NCI-H460 (cell line): ENCODE results near the gene MSMO1. TPM values are rescaled to one million over a fixed set of nuclear protein-coding genes. Genes with fewer than 3 reads are reported as not detected.
"Not testable (repeated sequence)": the region's sequence is repeated elsewhere in the genome, so short reads cannot be mapped to it uniquely, and the experiment has no call there.

ENCODE experiments used
- DNase-seq: peaks from one replicate; pipeline ENCODE4 v3.0.0-alpha.2; 2016; ENCODE audit warnings: low read depth; ENCODE audit errors: extremely low read depth
- polyA plus RNA-seq: library from polyadenylated mRNA; depleted of rRNA; stranded (reverse); fragments of >200 nt; gene quantifications from 2 replicates; pipeline ENCODE4 v1.2.3, GENCODE V29; 2014; cell fraction: nucleus; rRNA removed
- total RNA-seq: library from RNA; depleted of rRNA; stranded (reverse); fragments of >200 nt; shearing (Covaris generic); gene quantifications from 2 replicates; pipeline ENCODE4 v1.2.3, GENCODE V29; 2014; rRNA removed

The MSMO1 gene
- total RNA-seq = 32.2 and 35.0 TPM in 2 replicates
- 41.4 and 50.4 TPM in 2 replicates for polyA plus RNA-seq

DNA sequence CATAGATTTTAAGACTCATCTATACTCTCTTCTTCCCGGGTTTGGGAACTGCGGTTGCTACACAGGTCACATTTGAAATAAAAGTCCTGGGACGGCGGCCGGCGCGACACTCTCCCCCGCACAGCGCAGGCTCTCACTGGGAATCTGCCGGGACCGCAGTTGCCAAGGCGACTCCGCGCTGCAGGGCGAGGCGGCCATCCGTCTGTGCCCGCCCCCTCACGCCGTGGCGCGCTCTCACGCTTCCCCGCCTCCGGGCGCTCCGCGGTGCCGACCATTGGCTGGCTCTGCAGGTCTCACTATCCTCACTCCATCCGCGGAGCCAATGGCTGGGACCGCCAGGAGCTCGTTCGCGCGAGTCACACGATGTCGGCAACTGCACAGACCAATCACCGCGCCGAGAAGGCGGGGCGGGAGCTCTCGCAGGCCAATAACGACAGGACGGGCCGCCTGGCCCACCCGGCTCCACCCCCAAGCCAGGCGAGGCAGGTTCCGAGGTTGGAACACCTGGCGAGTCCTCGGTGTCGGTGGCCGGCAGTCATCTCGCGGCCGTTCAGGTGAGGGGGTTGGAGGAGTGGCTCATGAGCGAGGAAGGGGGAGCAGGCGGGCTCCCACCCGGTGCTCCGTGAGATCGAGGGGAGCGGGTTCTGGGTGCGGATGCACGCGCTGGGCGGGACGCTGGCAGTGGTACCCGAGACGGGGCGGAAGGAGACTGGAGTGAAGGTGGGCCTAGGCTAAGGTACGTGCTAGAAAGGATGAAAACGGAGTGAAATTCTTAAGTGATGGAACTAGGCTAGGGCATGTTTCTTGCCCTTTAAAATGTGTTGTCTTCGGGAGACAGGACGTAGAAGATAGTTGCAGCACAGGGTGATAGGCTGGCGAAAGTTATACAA, at the start of gene MSMO1:
Gene MSMO1 (plus strand): TSS at position 459 of the 890 bp plus-strand sequence. CDS start 5,702 bp downstream, outside the sequence.
- DNase-seq = peak; percentile 96

DNA sequence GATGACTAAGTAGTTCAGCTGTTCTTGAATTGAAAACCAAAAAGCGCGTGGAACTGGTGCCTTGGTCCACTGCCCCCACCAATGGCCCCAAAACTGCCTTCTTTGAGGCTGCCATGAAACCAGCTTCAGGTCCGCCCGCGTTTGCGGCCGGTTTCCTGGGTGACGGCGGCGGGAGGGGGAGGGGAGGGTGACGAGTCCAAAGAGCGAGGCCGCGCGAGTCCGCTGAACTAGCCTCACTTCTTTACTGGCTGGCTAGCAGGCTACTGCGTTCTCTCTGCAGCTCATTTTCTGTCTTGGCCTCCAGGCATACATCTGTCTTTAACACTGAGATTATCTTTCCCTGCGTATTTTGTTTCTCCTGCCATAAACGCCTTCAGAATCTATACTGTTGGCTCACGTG, 47.9 kb upstream of the MSMO1 start:
- not testable (repeated sequence) for DNase-seq

DNA sequence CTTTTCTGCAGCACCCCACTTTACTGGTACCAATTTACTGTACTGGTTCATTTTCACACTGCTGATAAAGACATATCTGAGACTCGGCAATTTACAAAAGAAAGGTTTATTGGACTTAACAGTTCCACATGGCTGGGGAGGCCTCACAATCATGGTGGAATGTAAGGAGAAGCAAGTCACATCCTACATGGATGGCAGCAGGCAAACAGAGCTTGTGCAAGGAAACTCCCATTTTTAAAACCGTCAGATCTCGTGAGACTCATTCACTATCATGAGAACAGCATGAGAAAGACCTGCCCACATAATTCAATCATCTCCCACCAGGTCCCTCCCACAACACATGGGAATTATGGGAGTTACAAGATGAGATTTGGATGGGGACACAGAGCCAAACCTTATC, 42.8 kb upstream of the MSMO1 start:
- DNase-seq = not testable (repeated sequence)

DNA sequence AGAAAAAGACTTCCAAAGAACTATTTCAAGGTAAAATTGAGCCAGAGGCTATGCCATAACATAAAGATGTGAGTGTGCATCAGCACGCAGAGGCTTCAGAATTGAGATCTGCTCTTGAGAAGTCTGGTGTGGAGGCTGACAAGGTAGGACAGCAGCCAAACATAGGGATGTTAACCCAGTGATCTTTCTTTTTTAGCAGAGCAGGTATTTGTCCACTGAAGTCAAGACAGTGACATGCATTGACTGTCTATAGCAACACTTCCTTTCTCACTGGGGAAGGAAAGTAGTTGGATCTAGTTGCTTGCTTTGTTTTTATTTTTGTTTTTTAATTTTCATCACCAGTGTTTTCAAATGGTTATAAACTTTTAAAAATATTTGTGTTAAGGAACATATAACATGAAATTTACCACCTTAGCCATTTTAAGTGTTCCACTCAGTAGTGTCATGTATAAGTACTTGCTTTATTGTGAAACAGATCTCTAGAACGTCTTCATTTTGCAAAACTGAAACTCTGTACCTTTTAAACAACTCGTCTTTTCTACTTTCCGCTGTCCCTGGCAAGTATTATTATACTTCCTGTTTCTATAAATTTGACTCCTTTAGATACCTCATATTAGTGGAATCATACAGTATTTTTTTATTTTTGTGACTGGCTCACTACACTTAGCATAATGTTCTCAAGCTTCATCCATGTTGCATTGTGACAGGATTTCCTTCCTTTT, 40.7 kb upstream of the MSMO1 start:
- DNase-seq = not testable (repeated sequence)

DNA sequence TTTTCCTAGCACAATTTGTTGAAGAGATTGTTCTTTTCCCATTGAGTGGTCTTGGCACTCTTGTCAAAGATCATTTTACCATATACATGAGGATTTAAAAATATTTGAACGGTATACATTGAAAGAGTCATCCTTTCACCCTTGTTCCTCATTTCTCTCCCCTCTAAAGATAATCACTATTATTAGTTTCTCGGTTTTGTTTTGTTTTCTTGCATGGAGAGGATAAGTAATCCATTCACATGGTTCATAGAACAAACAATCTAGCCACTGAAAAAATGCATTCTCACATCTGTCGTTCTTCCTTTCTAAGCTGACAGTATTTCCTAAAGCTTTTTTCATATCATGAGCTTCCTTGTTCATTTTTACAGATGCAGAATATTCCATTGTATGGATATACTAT, 39.2 kb upstream of the MSMO1 start:
- DNase-seq = no peak

DNA sequence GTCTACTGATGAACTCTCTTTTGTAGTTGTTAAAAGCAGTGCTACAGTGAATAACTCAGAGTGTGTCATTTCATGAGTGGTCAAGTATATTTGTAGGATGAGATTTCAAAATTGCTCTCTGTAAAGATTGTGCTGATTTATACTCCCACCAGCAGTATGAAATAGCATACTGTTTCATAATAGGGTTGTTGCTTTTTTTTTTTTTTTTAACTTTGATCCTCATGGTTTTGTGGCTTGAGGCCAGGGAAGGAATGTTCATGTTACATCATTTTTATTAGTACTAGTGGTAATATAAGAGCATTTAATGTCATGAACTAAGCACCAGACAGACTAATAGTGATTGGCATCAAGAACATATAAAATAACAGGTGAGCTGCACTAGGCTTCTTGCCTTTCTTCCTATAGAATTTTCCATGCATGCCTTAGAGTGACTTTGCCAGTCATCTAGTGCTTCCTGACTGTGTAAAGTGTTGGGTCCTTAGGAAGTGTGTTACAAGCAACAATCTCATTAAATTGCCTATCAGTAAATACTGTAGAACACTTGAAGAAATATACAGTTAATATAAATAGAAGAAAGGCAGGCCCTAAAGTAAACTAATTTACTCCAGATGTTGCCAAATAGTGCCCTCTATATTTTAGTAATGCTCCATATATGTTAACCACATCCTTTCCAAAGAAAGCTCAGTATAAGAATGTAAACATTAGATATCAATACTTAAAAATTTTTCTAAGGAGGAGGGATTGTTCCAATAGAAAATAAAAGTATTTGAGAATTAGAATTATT, 38.6 kb upstream of the MSMO1 start:
- DNase-seq = no peak

DNA sequence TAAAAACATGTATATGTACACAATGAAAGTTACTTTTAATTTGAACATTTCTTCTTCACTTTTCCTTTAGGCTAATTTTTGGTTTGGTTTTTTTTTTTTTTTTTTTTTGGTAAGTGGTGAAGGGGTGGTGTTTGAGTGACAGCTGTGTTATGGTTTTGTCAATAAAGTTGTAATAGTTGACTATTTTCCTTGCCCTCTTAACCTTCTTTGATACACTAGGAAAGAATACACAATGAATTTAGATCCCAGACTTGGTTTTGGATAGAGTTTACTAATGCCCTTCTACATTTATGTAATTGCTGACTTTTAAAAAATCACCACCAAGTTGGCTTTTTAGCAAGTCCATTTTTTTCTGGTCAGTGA, 38.1 kb upstream of the MSMO1 start:
- DNase-seq = no peak

DNA sequence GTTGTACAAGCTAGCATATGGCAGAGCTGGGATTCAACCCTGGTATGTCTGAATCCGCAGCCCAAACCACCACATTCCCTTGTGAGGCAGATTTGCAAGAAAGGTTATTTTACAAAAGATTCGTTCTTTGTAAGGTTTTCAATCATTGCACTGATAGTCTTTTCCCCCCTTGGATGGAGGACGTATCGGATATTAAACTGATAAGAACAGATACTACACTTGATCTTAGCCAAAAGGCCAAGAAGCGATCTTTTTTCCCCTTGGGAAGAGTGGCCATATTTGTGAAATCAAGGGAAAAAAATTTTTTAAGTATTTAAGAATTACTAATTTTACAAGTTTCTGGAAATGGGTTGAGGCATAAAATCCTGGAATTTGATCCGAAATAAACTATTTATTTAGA, 34.4 kb upstream of the MSMO1 start:
- DNase-seq = peak; percentile 2

DNA sequence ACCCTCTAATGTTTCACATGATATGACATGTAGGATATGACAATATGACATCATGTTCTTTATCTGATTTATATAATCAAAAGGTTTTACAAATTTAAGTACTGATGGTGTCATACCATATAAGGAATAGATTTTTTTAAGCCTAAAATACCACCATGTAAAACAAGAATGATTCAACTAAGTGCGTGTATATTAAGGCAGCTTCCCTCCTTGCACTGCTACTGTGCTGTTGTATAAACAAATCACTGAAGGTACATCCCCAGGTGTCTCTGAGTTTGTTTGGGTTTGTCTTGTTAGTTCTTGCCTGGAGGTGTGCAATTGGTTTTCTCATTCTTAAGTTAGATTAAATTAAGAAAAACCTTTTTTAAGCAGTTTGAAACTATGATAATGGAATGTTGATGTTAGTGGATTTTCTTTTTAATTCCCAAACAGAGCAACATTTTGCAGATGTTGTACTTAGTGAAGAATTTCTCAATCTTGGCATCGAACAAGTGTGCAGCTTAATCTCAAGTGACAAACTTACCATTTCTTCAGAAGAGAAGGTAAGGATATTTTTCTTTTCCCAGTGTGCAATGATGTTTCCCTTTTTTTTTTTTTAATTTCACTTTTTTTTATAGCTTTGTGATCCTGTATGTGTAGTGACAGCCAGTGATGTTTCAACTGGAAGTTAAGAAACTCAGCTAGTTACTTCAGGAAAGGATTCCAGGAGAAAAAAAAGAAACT, 33.4 kb upstream of the MSMO1 start:
- DNase-seq = no peak

DNA sequence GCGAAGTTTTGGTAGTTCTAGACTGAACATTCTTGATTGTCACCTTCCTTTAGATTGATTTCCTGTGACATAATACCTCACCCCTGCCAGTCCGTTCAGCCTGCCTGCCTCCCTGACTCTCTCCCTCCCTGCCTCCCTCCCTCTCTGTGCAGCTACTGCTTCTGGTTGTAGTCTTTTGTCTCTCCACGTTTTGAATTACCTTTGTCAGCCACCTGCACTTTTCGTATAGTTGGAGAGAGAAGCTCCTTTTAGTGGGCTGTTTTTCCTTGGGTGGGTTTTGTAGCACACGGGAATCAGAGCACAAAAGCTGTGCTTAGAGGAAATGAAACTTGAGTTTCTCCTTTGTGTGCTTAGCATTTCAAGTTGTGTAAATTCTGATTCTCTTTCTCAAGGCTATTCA, 32.6 kb upstream of the MSMO1 start:
- DNase-seq = no peak

DNA sequence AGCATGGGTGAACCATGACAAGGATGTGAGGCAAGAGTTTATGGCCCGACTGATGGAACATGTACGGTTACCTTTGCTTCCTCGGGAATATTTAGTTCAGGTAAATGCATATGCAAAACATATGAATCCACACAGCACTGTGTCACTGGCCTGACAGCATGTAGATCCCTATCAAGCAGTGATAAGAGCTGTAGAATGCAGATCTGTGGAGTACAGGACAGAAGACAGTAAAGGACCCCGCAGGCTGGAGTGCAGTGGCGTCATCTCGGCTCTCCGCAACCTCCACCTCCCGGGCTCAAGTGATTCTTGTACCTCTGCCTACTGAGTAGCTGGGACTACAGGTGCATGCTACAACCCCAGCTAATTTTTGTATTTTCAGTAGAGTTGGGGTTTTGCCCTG, 29.8 kb upstream of the MSMO1 start:
- DNase-seq = no peak

DNA sequence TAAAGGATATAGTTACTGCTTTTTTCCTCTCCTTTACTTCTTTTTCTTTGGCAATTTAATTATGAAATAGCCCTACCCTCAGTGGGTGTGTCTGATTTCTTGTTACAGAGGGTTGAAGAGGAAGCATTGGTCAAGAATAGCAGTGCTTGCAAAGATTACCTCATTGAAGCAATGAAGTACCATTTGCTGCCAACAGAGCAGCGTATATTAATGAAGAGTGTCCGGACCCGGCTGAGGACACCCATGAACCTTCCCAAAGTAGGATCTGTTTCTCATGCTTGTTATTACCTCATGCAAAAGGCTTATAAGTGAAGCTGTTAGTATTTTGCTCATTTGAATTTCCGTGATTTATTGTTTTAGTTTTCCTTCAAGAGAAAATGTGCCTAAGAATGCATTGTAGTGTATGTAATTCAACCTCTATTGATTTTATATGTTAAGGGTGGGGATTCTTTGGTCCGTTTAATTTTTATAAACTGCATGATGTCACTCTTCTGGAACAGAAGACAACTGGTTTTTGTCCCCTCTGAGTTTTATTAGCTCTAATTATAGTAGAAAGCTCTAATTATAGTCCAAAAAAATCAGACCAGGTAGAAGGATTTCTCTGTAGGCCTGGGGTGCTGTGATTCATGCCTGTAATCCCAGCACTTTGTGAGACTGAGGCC, 27.9 kb upstream of the MSMO1 start:
- no peak for DNase-seq

DNA sequence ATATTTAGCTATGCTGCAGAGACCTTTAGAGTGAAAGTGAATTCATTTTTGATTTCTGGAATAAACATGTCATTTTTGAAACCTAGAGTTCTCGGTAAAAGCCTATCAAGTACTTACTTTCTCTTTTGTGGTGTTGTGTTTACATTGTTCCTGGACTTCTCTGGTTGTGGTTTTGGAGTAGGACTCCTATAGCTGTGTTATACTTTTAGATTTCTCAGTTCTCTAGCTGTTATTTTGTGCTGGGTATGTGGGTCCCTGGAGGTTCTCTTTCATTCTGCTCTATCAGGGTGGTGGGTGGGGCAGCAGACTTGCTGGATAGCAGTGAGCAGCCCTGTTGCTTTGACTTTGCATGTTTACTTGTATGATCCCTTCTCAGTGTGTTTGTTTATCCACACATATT, 25.6 kb upstream of the MSMO1 start:
- DNase-seq = no peak

DNA sequence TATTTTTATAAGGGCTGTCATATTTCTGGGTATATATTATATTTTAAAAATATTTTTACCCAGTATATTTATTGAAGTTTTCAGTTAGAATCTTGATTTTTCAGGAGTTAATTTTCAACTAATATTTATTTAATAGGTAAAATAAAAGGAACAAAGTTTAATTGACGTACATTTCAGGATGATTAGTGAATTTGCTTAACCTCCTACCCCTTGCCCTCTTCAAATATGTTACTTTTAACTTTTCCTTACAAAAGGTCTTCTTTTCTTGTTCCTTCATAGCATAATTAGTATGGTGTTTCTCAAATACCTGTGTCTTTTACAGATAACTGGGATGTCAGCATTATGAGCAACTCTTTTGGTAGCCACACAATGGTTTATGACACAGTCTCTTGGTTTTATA, 24.8 kb upstream of the MSMO1 start:
- DNase-seq = no peak

DNA sequence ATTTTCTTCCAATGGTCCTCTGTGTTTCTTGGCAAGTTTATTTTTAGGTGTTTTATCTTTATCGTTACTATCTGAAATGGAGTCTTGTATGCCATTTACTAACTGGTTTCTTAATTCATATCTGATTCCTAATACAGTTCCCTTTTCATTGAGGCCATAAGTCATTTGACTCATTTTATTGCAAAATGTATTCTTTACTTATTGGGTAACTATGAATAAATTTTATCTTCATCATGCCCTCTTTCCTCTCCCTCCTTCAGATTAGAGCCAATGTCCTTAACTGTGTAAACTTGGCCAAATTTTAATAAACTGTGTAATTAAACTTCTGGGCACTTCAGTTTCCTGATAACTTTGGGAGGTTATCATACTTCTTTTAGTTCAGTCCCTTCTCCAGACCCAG, 19.3 kb upstream of the MSMO1 start:
- DNase-seq = no peak

DNA sequence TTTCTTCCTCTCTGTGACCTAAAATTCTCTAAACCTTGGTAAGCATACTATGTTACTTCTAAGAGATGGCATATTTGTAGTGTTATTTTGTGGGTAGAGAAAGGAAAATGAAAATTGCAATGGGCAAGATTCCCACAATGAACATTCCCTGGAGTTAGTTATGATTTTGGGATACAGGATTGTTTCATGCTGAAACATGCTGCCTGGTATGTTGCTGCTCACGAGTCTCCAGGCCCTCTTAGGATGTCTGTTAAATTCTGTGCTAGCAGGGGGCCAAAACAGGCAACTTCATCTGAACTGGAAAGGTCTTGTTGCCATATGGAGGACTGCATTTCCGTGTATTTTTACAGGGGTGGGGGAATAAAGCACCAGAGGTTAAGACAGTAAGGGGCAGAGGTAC, 18.9 kb upstream of the MSMO1 start:
- DNase-seq = no peak

DNA sequence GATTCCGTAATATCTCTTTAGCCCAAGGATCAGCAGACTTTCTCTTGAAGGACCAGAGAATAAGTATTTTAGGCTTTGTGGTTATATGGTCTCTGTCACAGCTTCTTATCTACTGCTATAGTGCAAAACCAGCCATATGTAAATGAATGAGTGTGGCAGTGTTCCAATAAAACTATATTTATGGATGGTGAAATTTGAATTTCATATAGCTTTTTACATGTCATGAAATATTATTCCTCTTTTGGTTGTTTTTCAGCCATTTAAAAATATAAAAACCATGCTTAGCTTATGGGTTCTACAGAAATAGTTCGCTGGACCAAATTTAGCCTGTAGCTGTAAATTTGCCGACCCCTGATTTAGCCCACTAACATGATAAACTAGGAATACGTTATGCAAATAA, 18.0 kb upstream of the MSMO1 start:
- DNase-seq = no peak

DNA sequence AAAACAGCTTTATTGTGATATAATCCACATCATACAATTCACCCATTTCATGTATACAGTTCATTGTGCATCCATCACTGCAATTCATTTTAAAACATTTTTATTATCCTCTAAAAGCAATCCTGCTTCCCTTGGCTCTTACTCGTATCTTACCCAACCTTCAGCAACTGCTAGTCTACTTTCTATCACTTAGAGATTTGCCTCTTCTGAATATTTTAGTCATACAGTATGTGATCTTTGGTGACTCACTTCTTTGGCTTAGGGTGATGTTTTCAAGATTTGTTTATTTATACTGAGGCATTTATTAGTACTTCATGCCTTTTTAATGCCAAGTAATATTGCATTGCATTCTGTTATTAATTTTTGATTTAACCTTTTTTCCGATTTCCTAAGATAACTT, 15.0 kb upstream of the MSMO1 start:
- no peak for DNase-seq

DNA sequence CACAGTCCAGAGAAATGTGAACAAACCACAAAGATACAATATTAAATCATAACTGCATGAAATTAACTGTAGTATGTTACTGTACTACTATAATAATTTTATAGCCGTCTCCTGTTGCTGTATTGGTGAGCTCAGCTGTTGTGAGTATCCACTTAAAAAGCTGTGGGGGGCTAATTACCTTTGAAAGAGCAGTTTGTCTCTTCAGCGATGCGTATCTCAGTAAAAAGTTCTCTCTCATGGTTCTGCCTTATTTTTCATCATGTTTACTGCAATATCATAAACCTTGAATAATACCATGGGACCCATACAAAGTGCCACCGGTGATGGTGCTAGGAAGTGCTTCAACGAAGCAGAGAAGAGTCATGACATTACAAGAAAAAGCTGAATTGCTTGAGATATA, 8.4 kb upstream of the MSMO1 start:
- DNase-seq = no peak

DNA sequence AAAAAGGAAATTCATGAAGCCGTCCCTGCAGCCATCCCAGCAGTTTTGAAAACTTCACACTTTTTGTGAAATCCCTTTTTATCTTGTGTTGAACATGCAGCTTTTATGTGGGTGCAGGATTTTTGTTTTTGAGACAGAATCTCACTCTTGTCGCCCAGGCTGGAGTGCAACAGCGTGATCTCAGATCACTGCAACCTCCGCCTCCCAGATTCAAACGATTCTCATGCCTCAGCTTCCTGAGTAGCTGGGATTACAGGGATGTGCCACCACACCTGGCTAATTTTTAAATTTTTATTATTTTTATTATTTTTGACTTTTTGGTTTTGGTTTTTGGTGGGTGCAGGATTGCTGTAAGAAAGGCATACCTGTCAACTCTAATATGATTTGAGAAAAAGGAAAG, 8.0 kb upstream of the MSMO1 start:
- DNase-seq = no peak
